ENCODE data around the gene KRTAP12-1.
"Not testable (repeated sequence)": the region's sequence is repeated elsewhere in the genome, so short reads cannot be mapped to it uniquely, and the experiment has no call there.

KRTAP12-1 gene

DNA sequence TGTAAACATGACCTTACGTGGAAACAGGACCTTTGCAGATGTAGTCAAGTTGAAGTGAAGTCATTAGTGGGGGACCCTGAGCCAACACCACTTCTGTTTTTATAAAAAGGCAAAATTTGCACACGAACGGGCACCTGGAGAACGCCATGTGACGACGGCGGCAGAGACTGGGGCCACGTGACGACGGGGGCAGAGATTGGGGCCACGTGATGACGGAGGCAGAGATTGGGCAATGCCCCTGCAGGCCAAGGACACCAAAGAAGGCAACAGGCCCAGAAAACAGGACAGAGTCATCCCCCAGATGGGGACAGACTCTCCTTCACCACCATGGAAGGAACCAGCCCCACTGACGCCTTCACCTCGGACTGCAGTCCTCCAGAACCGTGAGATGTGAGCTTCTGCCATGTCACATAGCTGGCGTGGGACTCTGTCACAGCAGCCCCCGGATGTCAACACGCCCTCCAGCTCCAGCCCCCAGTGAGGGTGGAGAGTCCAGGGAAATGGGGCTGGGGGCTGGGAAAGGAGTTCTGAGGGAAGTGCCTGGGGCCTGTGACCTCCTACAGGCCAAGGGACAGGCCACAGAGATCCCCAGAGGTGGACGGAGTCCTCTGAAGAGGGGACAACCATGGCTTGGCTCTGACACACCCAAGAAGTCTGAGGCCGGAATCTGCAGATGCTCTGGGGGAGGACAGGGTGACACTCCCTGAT, 31.5 kb downstream of the KRTAP12-1 start:
- no peak for TF ChIP-seq FOXP2 (optimal IDR thresholded peaks at IDR 0.05; ENCODE audit: borderline replicate concordance, extremely low read depth, extremely low read length, insufficient read depth)
- no peak for TF ChIP-seq REST (IDR thresholded peaks at IDR 0.05; ENCODE audit: insufficient read depth in 1 of 2, low read depth in 2 of 2, low read length in 2 of 2)

DNA sequence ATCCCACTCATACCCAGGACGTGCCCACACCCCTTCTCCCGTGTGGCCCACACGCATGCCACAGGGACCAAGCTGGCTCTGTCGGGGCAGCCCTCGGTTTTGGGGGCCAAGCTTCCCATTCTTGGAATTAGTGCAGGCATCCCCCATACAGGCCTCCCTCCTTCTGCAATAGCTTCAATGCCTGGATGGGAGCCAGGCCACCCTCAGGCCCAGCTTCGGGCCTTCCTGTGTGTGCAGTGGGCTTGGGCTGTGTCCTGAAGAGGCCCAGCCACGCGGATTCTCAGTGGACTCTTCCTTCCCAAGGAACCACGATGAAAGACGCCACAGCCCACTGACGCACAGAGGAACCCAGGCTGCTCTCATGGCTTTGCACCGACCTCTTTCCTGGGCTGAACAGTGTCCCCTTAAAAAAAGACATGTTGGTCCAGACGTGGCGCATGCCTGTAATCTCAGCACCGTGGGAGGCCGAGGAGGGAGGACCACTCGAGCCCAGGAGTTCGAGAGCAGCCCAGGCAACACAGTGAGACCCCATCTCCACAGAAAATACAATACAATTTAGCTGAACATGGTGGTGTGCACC, 32.4 kb downstream of the KRTAP12-1 start:
- TF ChIP-seq FOXP2 (optimal IDR thresholded peaks at IDR 0.05; ENCODE audit: borderline replicate concordance, extremely low read depth, extremely low read length, insufficient read depth) = no peak
- TF ChIP-seq TAF1 (IDR thresholded peaks at IDR 0.05; ENCODE audit: borderline replicate concordance, insufficient read depth, low read length) = no peak
- no peak for TF ChIP-seq SIN3A (IDR thresholded peaks at IDR 0.05; ENCODE audit: borderline replicate concordance, insufficient read depth, low read length)

DNA sequence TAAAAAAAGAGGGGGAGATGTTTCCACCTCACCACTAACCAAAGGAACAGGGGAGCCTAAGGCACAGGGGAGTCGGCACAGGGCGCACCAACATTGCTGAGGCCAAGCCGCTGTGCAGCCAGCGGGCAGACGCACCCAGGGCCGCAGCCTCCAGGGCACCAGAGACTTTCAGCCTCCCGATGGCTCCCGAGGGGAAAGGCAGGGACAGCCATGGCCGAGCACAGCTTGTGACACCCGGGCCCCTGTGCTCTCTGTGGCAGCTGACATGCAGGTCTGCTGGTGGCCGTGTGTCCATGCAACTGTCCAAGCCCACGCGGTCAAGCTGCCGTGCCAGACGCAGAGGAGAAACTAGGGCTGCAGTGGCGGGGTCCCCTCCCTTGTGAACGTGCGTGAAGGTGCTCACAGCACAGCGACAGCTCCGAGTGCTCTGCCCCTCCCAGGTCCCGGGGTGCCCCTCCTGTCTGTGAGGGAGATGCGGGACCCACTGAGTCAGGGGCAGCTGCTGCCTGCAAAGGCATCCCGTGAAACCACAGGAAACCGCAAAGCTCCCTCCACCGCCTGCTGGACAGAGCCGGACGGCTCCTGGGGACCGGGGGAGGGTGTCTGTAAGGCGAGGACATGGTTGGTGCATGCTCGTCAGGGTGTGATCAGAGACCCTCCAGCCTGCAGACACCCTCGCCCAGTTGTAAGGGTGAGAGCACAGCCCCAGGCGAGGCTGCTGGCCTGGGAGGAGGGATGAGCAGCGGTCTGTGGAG, 33.2 kb downstream of the KRTAP12-1 start:
- TF ChIP-seq TAF1 (IDR thresholded peaks at IDR 0.05; ENCODE audit: borderline replicate concordance, insufficient read depth, low read length) (no peak), REST (IDR thresholded peaks at IDR 0.05; ENCODE audit: insufficient read depth in 1 of 2, low read depth in 2 of 2, low read length in 2 of 2) (no peak)

GRCh38 chr21:44647222-44647552, 34.8 kb downstream of the KRTAP12-1 start:
- TF ChIP-seq FOXP2 (optimal IDR thresholded peaks at IDR 0.05; ENCODE audit: borderline replicate concordance, extremely low read depth, extremely low read length, insufficient read depth) (no peak), SIN3A (IDR thresholded peaks at IDR 0.05; ENCODE audit: borderline replicate concordance, insufficient read depth, low read length) (no peak), TAF1 (IDR thresholded peaks at IDR 0.05; ENCODE audit: borderline replicate concordance, insufficient read depth, low read length) (no peak), POLR2AphosphoS5 (IDR thresholded peaks at IDR 0.05; ENCODE audit: low read depth, low read length) (no peak), REST (IDR thresholded peaks at IDR 0.05; ENCODE audit: insufficient read depth in 1 of 2, low read depth in 2 of 2, low read length in 2 of 2) (no peak)

DNA sequence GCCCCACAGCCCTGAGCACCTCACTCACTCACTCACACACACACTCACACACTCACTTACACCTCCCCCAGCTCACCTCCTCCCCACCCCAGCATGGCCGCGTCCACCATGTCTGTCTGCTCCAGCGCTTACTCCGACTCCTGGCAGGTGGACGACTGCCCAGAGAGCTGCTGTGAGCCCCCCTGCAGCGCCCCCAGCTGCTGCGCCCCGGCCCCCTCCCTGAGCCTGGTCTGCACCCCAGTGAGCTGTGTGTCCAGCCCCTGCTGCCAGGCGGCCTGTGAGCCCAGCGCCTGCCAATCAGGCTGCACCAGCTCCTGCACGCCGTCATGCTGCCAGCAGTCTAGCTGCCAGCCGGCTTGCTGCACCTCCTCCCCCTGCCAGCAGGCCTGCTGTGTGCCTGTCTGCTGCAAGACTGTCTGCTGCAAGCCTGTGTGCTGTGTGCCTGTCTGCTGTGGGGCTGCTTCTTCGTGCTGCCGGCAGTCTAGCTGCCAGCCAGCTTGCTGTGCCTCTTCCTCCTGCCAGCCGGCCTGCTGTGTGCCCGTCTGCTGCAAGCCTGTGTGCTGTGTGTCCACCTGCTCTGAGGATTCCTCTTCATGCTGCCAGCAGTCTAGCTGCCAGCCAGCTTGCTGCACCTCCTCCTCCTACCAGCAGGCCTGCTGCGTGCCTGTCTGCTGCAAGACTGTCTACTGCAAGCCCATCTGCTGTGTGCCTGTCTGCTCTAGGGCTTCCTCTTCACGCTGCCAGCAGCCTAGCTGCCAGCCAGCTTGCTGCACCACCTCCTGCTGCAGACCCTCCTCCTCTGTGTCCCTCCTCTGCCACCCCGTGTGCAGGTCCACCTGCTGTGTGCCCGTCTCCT, 35.4 kb downstream of the KRTAP12-1 start, which contains the start of gene KRTAP10-11:
TSS of gene KRTAP10-11 (plus strand) at position 49 of the 856 bp plus-strand sequence. CDS start at position 94, 45 bp downstream.
- TF ChIP-seq POLR2AphosphoS5 (IDR thresholded peaks at IDR 0.05; ENCODE audit: low read depth, low read length); TAF1 (IDR thresholded peaks at IDR 0.05; ENCODE audit: borderline replicate concordance, insufficient read depth, low read length); SIN3A (IDR thresholded peaks at IDR 0.05; ENCODE audit: borderline replicate concordance, insufficient read depth, low read length): not testable (repeated sequence)

All from PFSK-1 (cell line).